Liver (tissue), 9 donors: ENCODE results near the gene C22orf42. TPM values are rescaled to one million over a fixed set of nuclear protein-coding genes. Genes with fewer than 3 reads are reported as not detected.

ENCODE experiments used
- DNase-seq: peaks from one replicate; pipeline ENCODE4 v3.0.0-alpha.2; 2017; ENCODE audit warnings: low spot score
- H3K27ac ChIP-seq, 2 donors: one replicate each; pipeline ENCODE4 v1.7.0; 2013; ENCODE audit warnings: inconsistent platforms in 2 of 2, low read length in 2 of 2, control low read depth in 1 of 2, low read depth in 1 of 2, mild to moderate bottlenecking in 1 of 2
- H3K27me3 ChIP-seq, 4 donors: one replicate each; pipeline versions ENCODE4 v1.6.1 to v1.7.0; 2013; ENCODE audit warnings: low read length in 3 of 4, inconsistent platforms in 1 of 4, mild to moderate bottlenecking in 1 of 4, moderate library complexity in 1 of 4; ENCODE audit not compliant: control insufficient read depth in 4 of 4, insufficient read depth in 4 of 4
- H3K36me3 ChIP-seq, 4 donors: one replicate each; pipeline versions ENCODE4 v1.6.1 to v1.7.0; 2013; ENCODE audit warnings: low read length in 3 of 4, mild to moderate bottlenecking in 3 of 4, low read depth in 1 of 4, moderate library complexity in 1 of 4; ENCODE audit not compliant: control insufficient read depth in 4 of 4, insufficient read depth in 3 of 4
- H3K4me1 ChIP-seq, 4 donors: one replicate each; pipeline versions ENCODE4 v1.6.1 to v1.7.0; 2013; ENCODE audit warnings: low read length in 3 of 4, mild to moderate bottlenecking in 3 of 4, moderate library complexity in 1 of 4; ENCODE audit not compliant: control insufficient read depth in 4 of 4, insufficient read depth in 4 of 4
- H3K4me3 ChIP-seq, 3 donors: one replicate each; pipeline versions ENCODE4 v1.6.1 to v1.7.0; 2013; ENCODE audit warnings: low read length in 3 of 3, control low read depth in 1 of 3, low read depth in 1 of 3, mild to moderate bottlenecking in 1 of 3
- H3K9ac ChIP-seq, 2 donors: one replicate each; pipeline ENCODE4 v1.7.0; 2013; ENCODE audit warnings: low read length in 2 of 2, mild to moderate bottlenecking in 2 of 2, moderate library complexity in 2 of 2, control low read depth in 1 of 2, low read depth in 1 of 2
- H3K9me3 ChIP-seq, 4 donors: one replicate each; pipeline versions ENCODE4 v1.6.1 to v1.7.0; 2013; ENCODE audit warnings: low read length in 3 of 4; ENCODE audit not compliant: control insufficient read depth in 4 of 4
- ATF3 ChIP-seq: IDR thresholded peaks from 2 replicates; pipeline ENCODE4 v1.6.1; 2016; ENCODE audit warnings: antibody characterized with exemption
- CTCF ChIP-seq: fragments of 150-350 bp; IDR thresholded peaks from 2 replicates; pipeline ENCODE4 v1.5.1; 2017; ENCODE audit warnings: improper control_type of control experiment, low read depth, low read length; ENCODE audit not compliant: missing input control
- EGR1 ChIP-seq, 2 donors: IDR thresholded peaks; 2 replicates each; pipeline ENCODE4 v1.6.1; 2016 to 2018; ENCODE audit warnings: antibody characterized with exemption in 2 of 2, low read depth in 2 of 2
- FOXA1 ChIP-seq: IDR thresholded peaks from 2 replicates; pipeline ENCODE4 v1.6.1; 2016; ENCODE audit warnings: antibody characterized with exemption
- FOXA2 ChIP-seq: IDR thresholded peaks from 2 replicates; pipeline ENCODE4 v1.6.1; 2016; ENCODE audit warnings: antibody characterized with exemption
- GABPA ChIP-seq, 2 donors: IDR thresholded peaks in 1 of 2; conservative IDR thresholded peaks in 1 of 2; 2 replicates each; pipeline ENCODE4 v1.6.1; 2016; ENCODE audit warnings: antibody characterized with exemption in 2 of 2, mild to moderate bottlenecking in 1 of 2, moderate library complexity in 1 of 2
- HNF4G ChIP-seq: IDR thresholded peaks from 2 replicates; pipeline ENCODE4 v1.6.1; 2016; ENCODE audit warnings: antibody characterized with exemption
- JUND ChIP-seq, 2 donors: IDR thresholded peaks; 2 replicates each; pipeline ENCODE4 v1.6.1; 2016; ENCODE audit warnings: antibody characterized with exemption in 2 of 2
- MAX ChIP-seq: IDR thresholded peaks from 2 replicates; pipeline ENCODE4 v1.6.1; 2016; ENCODE audit warnings: antibody characterized with exemption
- RAD21 ChIP-seq, 2 donors: IDR thresholded peaks; 2 replicates each; pipeline ENCODE4 v1.6.1; 2016; ENCODE audit warnings: antibody characterized with exemption in 2 of 2, mild to moderate bottlenecking in 2 of 2
- REST ChIP-seq: IDR thresholded peaks from 2 replicates; pipeline ENCODE4 v1.6.1; 2016; ENCODE audit warnings: antibody characterized with exemption, mild to moderate bottlenecking
- RXRA ChIP-seq, 2 donors: IDR thresholded peaks; 2 replicates each; pipeline ENCODE4 v1.6.1; 2017 to 2018; ENCODE audit warnings: antibody characterized with exemption in 2 of 2, mild to moderate bottlenecking in 1 of 2
- SP1 ChIP-seq: IDR thresholded peaks from 2 replicates; pipeline ENCODE4 v1.6.1; 2018; ENCODE audit warnings: antibody characterized with exemption, mild to moderate bottlenecking
- TAF1 ChIP-seq: conservative IDR thresholded peaks from 2 replicates; pipeline ENCODE4 v1.6.1; 2016; ENCODE audit warnings: antibody characterized with exemption, mild to moderate bottlenecking
- YY1 ChIP-seq: IDR thresholded peaks from 2 replicates; pipeline ENCODE4 v1.6.1; 2016; ENCODE audit warnings: antibody characterized with exemption, mild to moderate bottlenecking
- ZBTB33 ChIP-seq: IDR thresholded peaks from 2 replicates; pipeline ENCODE4 v1.6.1; 2016; ENCODE audit warnings: antibody characterized with exemption
- WGBS: extraction: QIAGEN DNeasy Blood & Tissue Kit; methylation state at CpG from one replicate; pipeline ENCODE4 v1.1.7; 2013; 5-methylcytosine and 5-hydroxymethylcytosine counted together
- polyA plus RNA-seq, 2 donors: library from polyadenylated mRNA; stranded (reverse) in 1 of 2; unstranded in 1 of 2; fragments of 200-250 nt in 1 of 2; fragments of >200 nt in 1 of 2; fragmentation: Nextera tagmentation in 1 of 2; extraction: Ambion mirVana in 1 of 2; gene quantifications; one replicate each; pipeline versions ENCODE4 v1.2.1 to v1.2.3, GENCODE V29; 2013 to 2015
- total RNA-seq, 2 donors: library from RNA; depleted of rRNA; stranded (reverse); fragments of >200 nt; gene quantifications; one replicate each; pipeline ENCODE4 v1.2.3, GENCODE V29; 2014
- donor health status: healthy.
- donor health status: healthy.
- donor health status: healthy.
- donor health status: healthy.
- donor health status: healthy.

Gene C22orf42
- total and polyA plus RNA-seq, 4 donors, result not detected

GRCh38 chr22:32120603-32121002 is 38.5 kb downstream of the C22orf42 start (continued):
- TF ChIP-seq ZBTB33, result no peak
- no peak for TF ChIP-seq RAD21 (IDR thresholded peaks at IDR 0.05)
- no peak for TF ChIP-seq SP1
- TF ChIP-seq FOXA1, result no peak
- no peak for TF ChIP-seq MAX
- TF ChIP-seq TAF1, result no peak
- TF ChIP-seq FOXA2, result no peak
- no peak for TF ChIP-seq RXRA (IDR thresholded peaks at IDR 0.05)

GRCh38 chr22:32119568-32120235 is 39.4 kb downstream of the C22orf42 start:
- Histone ChIP-seq H3K4me1 (no peaks in the 10 kb centered on the region), H3K9ac (no peak overlapping the region), H3K27me3 (no peaks in the 10 kb centered on the region), H3K4me3 (no peak overlapping the region), H3K36me3 (no peaks in the 10 kb centered on the region), H3K27ac (no peak overlapping the region), H3K9me3 (no peaks in the 10 kb centered on the region)
- 89% methylated on average over 15 of the region's 15 CpGs for WGBS
- no peak for DNase-seq
- TF ChIP-seq TAF1 (no peak), FOXA1 (no peak), CTCF (no peak), HNF4G (no peak), YY1 (no peak), REST (no peak), ATF3 (no peak), SP1 (no peak), RAD21 (IDR thresholded peaks at IDR 0.05) (no peak), FOXA2 (no peak), RXRA (IDR thresholded peaks at IDR 0.05) (no peak), JUND (IDR thresholded peaks at IDR 0.05) (no peak), GABPA (IDR thresholded peaks at IDR 0.05 in 1 of 2, conservative IDR thresholded peaks at IDR 0.05 in 1 of 2) (no peak), EGR1 (IDR thresholded peaks at IDR 0.05; ENCODE audit: low read depth in 2 of 2) (no peak)
